HG03097 (cell line): ENCODE data around the gene NFS1.
"Not testable (repeated sequence)": the region's sequence is repeated elsewhere in the genome, so short reads cannot be mapped to it uniquely, and the experiment has no call there.

ENCODE experiments used
- ATAC-seq: cut with Tn5 transposase; IDR thresholded peaks from one replicate; pipeline ENCODE4 v1.9.1; 2021; ENCODE audit not compliant: unreplicated experiment, low FRiP score

NFS1 gene

DNA sequence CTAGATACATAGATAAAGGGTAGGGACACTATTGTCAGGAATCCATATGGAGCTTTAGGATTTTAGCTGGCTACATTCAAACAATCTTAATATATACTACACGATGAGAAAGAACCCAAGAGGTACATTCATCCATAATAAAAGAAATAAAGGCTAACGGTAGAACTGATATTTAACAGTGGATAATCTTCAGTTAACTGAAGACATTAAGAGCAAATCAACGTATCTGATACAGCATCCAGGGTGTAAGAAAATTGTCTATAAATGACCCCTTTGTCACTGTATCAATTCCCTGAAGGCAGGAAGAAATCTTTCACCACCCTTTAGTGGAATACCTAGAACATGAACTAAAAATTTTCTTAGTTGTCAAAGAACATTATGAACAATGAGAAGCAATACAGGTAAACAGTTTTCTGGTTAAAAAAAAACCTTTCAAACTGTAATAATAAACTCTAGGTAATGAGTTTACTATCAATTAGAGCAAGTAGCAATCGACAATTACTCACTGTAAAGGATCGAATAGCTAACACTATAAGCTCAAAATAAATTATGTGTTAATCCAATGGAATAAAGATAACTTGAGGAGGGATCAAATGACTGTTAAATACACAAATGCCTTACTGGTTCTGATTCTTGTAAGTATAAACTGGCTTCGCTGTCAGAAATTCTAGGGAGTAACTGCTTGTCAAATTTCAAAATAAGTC lies 11.9 kb upstream of the NFS1 start:
- no peak for ATAC-seq

DNA sequence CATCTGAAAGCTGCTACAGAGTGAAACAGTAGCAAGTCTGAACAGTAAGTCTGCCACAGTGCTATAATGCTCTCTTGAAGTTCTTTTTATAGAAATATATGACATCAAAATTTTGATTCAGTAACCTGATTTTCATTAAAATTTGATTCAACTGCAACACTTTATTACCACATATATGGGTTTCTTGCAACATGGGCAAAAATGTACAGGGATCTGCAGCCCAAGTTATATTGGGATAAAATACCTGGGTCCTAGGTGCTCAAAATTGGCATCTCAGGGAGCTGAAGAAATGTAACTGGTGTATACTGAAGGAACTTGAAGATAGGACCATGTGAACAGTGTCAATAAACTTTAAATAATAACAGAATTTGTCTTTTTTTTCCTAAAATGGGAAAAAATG lies 10.9 kb upstream of the NFS1 start:
- no peak for ATAC-seq

DNA sequence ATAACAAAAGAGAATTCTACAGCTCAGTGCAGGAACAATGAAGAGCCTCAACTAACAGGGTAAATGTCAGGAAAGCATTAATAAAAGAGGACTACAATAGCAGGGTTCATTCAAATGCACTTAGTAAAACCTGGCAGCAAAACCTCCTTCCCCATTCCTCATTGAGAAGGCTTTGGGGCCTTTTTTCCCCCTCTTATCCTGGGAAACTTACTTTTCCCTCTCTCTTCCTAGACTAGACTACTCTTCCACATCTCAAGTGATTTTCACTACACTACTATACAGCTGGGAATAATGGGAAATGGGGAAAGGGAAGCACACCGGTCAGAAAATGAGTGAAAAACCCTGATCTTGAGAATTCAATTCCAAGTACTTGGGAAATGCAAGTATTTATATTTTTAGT lies 10.1 kb upstream of the NFS1 start:
- no peak for ATAC-seq

DNA sequence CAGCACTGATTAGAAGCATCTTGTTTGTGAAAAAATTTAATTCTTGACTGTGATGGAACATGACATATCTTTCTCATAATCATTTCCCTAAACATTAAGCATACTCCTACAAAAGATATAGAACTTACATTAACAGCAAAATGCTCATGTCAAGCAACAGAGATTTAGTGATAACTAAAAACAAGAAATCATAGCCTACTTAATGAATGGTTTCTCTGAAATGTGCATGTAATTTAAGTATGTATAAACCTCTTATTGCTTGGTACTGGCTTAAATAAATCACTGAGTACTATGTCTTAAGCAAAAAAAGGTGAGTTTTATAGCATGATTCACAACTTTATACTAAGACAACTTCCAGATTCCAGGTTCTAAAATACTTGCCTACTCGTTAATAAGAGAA lies 9.3 kb upstream of the NFS1 start:
- no peak for ATAC-seq

DNA sequence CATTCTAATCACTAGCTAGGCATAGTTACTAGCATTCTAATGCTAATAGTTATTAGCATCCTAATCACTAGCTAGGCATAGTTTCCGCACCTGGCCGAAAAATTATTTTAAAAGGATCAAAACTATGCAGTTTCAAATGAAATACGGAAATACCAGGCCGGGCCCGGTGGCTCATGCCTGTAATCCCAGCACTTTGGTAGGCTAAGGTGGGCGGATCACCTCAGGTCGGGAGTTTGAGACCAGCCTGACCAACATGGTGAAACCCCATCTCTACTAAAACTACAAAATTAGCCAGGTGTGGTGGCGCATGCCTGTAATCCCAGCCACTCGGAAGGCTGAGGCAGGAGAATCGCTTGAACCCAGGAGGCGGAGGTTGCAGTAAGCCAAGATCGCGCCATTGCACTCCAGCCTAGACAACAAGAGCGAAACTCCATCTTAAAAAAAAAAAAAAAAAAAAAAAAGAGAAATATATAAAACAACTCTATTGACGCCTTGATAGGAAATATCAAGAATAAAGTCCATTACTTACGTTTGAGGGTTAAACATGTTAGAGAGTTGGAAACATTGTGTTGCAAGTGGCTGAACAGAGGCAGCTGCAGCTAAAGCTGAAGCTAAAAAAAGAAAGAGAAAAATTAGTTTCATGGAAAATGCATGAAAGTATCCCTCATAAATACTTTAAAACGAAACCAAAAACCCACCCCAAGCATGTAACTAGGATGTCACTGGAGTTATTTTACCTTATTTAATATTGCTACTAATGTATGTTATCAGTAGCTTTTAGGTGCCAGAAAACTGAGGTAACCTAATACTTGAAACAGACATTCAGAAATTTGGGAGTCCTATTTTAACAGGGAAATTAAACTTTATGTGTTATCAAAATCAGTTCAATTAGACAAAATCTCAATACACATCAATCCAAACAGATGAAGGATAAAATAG lies 7.7 kb upstream of the NFS1 start:
- ATAC-seq, result not testable (repeated sequence)

DNA sequence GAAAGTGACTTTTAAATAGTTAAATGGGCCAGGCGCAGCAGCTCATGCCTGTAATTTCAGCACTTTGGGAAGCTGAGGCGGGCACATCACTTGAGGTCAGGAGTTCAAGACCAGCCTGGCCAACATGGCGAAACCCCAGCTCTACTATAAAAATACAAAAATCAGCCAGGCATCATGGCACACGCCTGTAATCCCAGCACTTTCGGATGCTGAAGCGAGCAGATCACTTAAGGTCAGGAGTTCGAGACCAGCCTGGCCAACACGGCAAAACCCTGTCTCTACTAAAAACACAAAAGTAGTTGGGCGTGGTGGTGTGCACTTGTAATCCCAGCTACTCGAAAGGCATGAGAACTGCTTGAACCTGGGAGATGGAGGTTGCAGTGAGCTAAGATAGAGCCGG lies 6.7 kb upstream of the NFS1 start:
- not testable (repeated sequence) for ATAC-seq

DNA sequence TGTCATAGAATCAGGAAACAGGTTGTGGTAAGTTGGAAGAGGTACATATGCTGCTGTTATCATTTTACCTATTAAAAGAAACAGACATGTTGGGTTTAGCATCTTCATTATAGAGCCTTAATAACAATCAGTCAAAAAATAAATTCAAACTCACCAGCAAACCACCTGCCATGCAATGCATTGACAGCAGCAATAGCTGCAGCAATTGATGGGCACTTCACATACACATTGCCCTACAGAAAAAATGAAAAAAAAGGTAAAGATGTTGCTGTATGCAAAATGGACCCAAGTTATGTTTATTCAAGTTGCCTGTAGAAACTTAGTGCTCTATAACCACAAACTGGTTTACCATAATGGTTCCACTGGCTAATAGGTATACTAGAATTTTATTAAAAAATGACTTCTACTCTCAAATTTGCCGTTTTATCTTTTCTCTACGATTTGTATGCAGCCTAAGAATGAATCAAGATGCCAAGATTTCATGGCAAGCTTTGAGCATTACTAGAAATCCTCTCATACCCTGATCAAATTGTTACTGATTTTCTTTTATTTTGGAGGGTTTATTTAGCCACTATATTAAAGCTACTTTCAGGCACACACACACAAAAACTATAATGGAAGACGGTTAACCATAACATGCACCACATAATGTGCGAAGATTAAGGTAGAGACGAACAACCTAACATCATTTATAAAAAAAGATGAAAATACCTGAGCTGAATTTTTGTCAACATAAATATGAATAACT lies 5.5 kb upstream of the NFS1 start:
- no peak for ATAC-seq

DNA sequence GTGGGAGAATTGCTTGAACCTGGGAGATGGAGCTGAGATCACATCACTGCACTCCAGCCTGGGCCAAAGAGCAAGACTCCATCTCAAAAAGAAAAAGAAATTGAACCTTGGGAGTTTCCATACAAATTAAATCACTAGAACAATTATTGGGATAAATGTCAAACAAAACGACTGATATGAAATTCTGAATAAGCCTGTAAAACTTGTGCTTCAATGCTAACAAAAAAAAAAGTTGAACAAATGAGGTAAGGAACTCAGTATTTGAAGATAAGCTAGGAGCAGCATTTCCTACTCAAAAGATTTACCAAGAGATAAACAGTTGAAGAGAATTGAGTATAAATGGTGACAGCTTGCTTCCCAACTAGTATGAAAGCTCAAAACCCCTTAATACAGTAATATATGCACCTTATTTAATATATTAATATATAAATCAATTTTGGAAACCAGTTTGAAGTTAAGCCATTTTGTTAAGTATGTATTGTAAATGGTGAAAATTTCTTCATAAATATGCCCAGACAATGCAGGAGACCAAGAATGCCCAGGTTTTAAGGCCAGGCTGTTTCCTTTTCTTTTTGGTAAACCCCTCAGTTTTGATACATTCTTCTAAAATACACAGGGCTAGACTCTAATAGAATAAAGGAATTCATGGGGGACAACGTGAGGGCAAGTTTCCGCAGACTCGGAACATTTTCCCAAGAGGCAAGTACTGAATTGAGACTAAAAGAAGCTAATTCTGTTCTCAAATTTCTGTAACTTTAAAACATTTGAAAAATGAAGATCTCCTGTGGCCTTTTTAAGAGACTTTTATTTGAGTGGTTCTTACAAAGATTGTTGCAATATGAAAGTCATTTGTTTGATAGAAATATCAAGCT lies 3.9 kb upstream of the NFS1 start:
- no peak for ATAC-seq

DNA sequence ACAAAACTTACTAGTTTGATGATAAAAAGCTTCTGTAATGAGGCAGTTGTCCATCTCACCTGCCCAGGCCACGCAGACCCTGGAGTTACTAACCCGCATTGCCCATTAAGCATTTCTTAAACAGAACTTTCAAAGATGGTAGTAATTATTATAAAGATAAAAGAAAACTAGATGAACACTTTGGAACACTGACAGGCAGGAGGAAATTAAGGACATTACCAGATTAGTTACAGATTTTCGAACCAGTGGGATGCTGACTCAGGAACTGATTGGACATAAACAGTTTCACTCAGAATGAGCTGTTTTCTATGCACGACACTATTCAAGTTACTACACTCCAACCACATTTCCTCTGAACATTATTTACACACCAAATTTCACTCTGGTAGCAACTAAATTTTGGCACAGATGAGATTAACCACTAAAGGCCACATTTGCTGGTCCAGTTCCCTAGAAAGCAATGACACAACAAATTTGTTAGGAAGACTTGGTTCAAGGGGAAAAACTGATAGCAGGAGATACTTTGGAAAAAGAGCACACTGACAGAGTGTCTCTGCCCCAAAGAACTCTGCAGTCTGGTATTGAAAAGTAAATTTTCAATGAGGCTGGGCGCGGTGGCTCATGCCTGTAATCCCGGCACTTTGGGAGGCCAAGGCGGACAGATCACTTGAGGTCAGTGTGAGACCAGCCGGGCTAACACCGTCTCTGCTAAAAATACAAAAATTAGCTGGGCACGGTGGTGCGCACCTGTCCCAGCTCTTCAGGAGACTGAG lies 3.1 kb upstream of the NFS1 start:
- no peak for ATAC-seq

DNA sequence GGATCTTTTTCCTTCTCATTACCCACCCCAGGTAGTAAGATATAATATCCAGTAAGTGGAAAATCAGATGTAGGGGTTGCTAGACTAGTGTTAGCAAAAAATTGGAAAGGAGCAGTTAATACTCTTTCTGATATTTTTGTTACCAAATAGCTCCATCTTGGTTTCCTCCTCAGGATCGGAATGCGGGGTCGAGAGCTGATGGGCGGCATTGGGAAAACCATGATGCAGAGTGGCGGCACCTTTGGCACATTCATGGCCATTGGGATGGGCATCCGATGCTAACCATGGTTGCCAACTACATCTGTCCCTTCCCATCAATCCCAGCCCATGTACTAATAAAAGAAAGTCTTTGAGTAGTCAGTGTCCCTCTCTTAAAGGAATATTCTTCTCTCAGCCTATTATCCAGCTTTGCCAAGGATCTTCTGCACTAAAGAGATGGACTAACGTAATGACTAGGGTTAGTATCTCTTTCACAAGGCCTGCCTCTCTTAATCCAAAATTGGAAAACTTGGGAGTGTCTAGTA lies 1.5 kb upstream of the NFS1 start:
- no peak for ATAC-seq

DNA sequence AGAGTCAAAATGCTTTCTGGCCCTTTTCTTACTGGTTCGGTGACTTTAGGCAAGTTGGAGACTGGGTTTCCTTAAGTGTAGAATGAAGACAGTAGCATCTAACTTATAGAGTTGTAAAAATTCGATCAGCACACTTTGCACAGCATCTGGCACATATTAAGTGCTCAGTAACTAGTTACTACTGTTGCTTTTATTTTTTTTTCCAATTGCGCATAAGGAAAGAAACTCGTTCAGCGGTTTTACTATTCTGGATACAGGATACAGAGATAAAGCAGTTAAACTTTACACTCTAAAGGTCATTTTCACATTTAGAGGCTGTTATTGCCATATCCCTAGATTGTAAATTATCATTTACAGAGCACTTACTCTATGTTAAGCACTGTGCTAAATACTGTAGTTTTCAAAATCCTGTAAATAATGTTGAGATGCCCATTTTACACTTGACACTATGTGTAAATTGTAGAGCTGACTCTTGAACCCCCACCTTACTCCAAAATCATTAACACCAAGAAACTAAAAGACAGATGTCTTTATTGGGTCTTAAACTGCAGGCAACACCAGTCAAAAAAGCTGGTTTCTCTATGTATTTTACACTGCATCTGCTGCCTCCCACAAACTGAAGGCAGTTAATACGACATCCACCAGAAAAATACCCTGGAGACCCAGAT lies 939 bp upstream of the NFS1 start:
- no peak for ATAC-seq

DNA sequence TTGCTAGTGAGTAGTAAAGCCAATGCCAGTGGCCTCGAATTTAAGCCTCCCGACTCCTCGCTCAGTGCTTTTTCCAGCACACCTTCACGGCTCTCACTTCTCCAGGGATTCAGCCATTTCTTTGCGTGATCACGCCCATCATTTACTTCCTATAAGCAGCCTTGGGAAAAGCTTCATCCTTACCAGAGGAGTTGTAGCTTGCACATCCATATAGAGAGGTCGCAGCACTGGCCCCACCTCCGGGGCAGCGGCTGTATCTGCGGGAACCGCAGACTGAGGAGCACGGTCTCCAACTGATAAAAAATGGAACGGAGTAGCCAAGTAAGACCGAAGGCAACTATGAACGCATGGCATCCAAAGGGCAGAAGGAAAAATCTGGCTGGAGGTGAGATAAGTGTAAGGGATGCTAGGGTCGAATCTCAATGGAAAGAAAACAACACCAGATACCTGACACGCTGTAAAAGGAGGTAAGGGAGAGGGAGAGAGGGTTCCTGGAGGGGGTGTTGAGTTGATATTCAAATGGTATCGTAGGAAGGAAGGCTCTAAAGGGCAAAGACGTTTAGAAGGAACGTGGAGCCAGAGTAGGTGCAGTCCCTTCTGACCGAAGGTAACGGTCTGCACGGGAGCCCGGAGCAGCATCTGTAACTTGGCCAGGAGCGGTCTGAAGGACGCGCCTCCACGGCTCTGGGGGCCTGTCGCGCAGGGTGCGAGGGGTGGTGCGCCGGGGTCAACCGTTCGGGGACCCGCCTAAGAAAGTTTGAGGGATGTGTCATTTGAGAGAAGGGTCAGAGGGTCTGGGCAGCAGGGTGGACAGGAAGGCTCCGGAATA lies 640 bp downstream of the NFS1 start:
- peak; percentile 12 for ATAC-seq

DNA sequence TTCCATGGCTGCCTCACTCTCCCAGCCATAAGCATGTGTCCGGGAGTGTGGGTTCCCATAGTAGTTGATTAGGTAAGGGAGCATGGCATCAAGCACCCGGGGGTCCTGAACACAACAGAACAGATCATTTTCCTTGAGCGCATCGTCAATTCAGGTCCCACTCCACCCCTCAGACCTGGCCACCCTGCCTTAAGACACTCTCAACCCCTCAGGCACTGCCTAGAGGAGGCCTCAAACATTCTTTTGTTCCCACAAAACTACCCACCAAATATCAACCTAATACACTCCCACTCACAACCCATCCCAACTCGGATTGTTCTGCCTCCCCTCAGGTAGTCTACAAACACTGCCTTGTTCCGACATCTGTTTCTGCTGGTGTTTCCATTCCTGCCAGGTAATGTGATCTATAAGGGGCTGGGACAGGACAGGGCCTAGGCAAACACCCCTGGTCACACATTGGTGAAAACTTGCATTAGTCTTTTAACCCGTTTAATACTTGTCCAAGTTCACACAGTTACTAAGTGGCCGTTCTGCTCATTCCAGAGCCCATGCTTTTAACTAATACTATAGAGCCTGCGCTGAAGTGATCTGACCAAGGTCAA lies 1.4 kb downstream of the NFS1 start:
- no peak for ATAC-seq

DNA sequence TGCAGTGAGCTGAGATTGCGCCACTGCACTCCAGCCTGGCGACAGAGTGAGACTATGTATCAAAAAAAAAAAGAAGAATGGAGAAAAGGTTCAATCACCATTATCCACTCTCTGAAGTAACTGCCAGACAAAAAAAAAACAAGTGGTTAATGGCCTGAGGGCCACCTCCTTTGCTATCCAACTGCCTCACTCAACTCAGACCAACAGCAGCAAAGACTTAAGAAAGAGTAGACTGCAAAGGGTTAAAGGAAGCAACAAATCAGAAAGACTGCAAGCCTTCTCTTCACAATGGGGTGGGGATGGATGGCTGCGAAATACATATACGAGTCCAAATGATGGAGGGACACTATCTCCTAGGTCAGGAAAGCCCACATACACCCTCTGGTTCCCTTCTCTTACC lies 3.2 kb downstream of the NFS1 start:
- no peak for ATAC-seq

DNA sequence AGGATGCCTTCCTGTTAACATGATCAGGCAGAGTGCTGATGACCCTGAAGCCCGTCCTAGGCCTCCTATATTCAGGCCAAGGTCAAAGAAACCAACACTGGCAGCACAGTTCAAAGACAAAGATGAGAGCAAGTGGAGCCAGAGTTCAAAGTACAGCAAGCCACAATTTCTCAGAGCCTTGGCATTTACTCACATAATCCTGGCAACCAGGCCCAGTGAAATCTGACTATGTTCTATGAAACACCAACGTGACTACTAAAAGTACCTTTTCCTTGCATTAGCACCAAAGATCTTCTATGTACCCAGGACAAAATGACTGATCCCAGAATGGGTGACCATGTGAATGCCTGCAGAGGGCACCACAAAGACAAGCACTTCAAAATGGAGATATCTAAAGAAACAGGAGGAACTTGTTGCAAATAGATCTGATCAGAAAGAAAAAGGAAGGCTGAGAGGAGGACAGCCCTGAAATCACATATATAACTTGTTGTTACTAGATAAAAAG lies 3.9 kb downstream of the NFS1 start:
- ATAC-seq, result no peak

DNA sequence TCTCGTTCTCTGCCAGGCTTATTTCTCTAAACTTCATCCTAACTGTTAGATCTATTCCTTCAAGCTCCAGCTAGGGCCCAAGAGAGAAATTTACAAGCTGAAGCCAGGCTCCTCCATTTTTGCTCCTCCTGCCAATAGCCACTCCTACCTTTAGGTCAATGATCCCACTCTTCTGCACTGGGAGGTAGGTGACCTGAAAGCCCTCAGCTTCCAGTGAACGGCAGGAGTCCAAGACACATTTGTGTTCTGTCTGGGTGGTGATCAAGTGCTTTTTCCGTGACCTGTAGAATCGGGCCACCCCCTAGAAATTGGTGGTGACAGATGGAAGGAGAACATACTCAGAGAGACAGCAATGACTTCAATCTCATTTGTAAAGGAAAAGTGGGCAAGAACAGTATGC lies 8.9 kb downstream of the NFS1 start:
- no peak for ATAC-seq

DNA sequence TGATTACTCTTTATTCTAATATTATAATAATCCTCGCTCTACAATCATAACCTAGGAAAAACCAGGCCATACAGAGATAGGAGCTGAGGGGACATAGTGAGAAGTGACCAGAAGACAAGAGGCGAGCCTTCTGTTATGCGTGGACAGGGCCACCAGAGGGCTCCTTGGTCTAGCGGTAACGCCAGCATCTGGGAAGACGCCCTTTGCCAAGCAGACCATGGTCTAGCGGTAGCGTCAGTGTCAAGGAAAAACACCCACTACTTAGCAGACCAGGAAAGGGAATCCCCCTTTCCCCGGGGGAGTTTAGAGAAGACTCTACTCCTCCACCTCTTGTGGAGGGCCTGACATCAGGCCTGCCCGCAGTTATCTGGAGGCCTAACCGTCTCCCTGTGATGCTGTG lies 12.3 kb downstream of the NFS1 start:
- ATAC-seq, result not testable (repeated sequence)
